GM12873 (cell line): ENCODE measurements around the gene INAVA.

Experiments used
- TF ChIP-seq, protein P1 (sequence below): IDR thresholded peaks from 2 replicates; pipeline ENCODE4 v1.5.1; 2012; ENCODE audit warnings: low read depth, mild to moderate bottlenecking, moderate library complexity, low read length, control low read depth; ENCODE audit not compliant: insufficient read depth; ENCODE audit errors: missing control alignments

INAVA gene

DNA sequence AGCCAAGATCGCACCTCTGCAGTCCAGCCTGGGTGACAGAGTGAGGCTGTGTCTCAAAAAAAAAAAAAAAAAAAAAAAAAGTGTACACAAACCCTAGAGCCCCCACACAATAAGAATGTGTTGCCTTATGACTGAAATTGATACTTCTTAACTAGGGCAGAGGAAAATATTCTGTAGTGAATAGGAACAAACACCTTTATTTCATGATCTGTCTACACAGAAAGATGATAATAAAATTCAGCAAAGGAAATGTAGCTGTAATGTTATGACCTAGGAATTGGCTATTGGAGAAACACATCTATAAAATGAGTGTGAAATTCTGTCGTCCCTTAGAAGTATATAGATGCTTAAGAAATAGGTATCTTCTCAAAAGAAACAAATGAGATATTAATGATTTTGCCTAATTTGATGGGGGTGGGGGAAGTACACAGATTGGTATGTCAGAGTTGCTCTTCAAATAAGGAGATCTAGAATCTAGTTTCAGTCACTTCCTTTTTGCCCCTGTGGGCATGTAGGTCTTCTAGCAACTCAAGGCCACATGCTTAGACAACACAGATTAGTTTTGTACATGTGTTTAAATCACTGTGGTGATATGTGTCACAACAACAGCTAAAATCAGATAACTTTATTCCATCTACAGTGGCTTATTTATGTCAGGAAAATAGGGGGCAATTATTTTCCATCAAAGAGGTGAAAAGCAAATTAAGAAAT, 32.6 kb upstream of the INAVA start:
- TF ChIP-seq, protein P1, sequence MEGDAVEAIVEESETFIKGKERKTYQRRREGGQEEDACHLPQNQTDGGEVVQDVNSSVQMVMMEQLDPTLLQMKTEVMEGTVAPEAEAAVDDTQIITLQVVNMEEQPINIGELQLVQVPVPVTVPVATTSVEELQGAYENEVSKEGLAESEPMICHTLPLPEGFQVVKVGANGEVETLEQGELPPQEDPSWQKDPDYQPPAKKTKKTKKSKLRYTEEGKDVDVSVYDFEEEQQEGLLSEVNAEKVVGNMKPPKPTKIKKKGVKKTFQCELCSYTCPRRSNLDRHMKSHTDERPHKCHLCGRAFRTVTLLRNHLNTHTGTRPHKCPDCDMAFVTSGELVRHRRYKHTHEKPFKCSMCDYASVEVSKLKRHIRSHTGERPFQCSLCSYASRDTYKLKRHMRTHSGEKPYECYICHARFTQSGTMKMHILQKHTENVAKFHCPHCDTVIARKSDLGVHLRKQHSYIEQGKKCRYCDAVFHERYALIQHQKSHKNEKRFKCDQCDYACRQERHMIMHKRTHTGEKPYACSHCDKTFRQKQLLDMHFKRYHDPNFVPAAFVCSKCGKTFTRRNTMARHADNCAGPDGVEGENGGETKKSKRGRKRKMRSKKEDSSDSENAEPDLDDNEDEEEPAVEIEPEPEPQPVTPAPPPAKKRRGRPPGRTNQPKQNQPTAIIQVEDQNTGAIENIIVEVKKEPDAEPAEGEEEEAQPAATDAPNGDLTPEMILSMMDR = no peak

DNA sequence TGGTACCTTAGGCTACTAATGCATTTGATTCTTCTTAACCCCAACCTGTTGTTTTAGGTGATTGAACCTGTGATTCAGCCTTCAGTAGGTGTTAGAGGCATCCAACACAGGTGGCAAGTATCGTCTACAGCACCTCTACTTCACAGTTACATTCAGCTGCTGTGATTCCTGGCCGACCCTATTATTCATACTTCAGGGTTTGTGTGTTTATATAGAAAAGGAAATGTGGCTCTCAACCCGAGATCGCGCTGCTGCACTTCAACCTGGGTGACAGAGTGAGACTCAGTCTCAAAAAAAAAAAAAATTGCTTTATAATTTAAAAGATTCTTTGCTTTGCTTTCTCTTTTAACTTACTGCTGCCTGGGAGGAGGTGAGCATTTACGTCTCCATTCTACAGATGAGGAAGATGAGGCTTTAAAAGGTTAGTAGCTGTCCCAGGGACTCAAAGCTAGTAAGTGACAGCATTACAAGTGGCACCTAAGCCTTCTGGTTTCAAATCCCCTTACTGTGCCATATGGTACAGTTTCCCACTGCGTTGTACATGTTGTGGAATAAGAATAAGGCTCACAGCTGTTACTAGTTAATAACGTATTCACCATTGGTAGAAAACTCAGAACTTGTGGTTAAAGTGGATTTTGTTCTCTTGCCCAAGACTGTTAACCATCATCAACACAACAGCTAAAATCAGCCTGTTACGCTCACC, 31.8 kb upstream of the INAVA start:
- TF ChIP-seq, protein P1 = no peak

DNA sequence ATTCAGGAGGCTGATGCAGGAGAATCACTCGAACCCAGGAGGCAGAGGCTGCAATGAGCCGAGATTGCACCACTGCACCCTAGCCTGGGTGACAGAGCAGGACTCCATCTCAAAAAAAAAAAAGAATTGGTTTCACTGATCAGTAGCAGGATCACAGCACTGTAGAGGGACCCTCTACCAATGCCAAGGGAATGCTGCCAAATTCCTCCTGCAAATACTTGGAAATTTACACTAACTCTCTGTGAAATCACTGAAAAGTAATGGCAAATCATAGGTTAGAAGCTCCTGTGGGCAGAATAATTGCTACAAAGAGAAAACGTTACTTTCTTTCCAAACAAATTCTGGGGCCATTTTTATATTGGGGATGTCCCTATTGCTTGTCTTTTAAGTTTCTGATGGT, 28.6 kb upstream of the INAVA start:
- TF ChIP-seq, protein P1 = no peak

DNA sequence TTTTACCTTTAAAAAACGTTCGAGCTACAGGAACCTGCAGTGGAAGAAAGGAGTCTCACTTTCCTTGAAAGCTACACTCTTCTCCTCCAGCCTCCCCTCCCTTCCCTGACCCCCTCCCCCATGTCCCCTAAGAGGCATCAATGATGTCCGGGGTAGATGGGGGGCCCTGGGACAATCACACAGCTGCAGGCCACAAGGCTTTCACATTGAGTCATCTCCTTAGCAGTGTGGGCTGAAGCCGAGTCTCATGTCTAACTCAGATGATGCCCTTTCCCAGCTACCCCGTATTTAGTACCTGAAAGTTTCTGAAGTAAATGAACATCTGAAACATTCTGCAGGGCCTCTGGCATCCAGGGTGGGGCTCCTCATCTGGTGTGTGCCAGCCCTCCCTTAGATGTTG, 28.2 kb upstream of the INAVA start:
- TF ChIP-seq, protein P1 = peak; percentile 2

DNA sequence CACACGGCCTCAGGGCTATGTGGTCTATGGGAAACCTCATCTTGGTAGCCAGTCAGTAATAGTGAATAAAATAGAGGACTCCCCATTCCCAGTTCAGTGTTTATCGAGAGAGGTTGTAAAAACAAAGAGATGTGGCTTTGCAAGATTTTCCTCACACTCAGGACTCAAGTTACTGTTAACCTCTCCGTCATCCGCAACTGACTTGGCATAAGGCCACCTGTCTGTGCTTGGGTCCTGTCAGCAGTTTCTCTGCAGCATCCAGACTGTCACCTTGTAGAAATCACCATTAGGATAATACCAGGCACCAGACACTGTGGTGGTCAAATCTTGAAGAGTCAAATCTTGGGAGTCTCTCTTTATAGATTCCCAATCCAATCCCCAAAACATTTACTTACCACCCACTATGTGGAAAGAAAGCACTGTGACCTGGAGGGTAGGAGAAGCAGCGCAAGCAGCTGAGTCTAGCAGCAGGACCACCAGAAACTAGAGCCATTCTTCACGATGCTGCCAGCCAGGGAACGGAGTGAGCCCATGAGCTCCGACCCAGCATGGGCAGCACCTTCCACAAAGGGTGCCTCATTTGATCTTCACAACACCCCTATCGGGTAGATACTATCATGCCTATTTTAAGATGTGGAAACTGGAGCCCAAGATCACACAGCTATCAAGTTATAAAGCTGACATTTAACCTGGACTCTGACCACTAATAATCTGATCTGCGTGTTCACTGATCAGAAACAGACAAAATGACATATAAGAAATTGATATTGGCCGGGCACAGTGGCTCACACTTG, 27.5 kb upstream of the INAVA start:
- TF ChIP-seq, protein P1 = no peak

DNA sequence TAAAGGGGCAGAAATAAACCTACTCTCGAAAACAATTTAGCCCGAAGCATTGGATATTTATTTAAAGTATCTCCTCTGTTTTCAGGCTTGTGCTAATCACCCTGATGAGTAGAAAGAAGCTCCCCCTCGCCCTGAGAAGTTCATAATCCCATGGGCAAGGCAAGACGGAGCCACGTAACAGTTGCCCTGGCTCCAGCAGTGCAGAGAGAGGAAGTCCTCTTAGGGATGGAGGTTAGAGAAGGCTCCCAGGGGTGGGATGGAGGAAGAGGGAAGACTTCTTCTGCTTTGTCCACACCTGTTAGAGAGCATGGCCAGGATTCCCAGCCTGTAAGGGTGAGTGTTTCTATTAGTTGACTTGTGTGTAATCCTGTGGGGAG, 25.3 kb upstream of the INAVA start:
- TF ChIP-seq, protein P1 = no peak
